A549 (cell line): ENCODE measurements around the gene PDE8B. TPM values are rescaled to one million over a fixed set of nuclear protein-coding genes. Genes with fewer than 3 reads are reported as not detected.

Source experiments
- ATAC-seq, 2 experiments: fragments of 200-7000 bp in 1 of 2; fragments of >200 bp in 1 of 2; cut with Nextera tagmentation in 1 of 2; cut with Tn5 transposase in 1 of 2; 3 replicates each; pipeline versions ENCODE4 v1.8.0 to v1.9.1; 2018 to 2020; ENCODE audit warnings: mild to moderate bottlenecking in 1 of 2, moderate library complexity in 1 of 2
- CTCF ChIA-PET: fragments of 300-600 bp; sonication (Branson Sonifier 250); formaldehyde crosslinking; extraction: SDS; loops from one replicate; lab custom pipeline; 2021; ENCODE audit warnings: antibody characterized with exemption, inconsistent platforms; lab: Yijun Ruan, JAX
- POLR2A ChIA-PET: fragments of 350-600 bp; formaldehyde crosslinking; extraction: SDS; loops from one replicate; lab custom pipeline; 2021; ENCODE audit warnings: antibody characterized with exemption, inconsistent platforms; lab: Yijun Ruan, JAX
- DNase-seq, 2 experiments: peaks; one replicate each; pipeline versions ENCODE4 v3.0.0 to v3.0.0-alpha.2; 2011 to 2016; ENCODE audit warnings: low read depth in 1 of 2, low spot score in 1 of 2
- FAIRE-seq: peaks from 2 replicates; lab custom pipeline; 2011; peaks lifted over from hg19 to GRCh38; lab: Jason Lieb, UNC
- H3K27ac ChIP-seq, 2 experiments: fragments of >200 bp; sonication (Bioruptor Twin); formaldehyde crosslinking; 3 replicates each; pipeline ENCODE4 v1.5.1; 2016 to 2017
- H3K4me1 ChIP-seq: fragments of >200 bp; sonication (Bioruptor Twin); formaldehyde crosslinking; 3 replicates; pipeline ENCODE4 v1.6.1; 2016
- H3K4me2 ChIP-seq: fragments of >200 bp; sonication (Bioruptor Twin); formaldehyde crosslinking; 3 replicates; pipeline ENCODE4 v1.6.1; 2016
- H3K4me3 ChIP-seq: fragments of >200 bp; sonication (Bioruptor Twin); formaldehyde crosslinking; 3 replicates; pipeline ENCODE4 v1.5.1; 2016
- H3K9me3 ChIP-seq: fragments of >200 bp; sonication (Bioruptor Twin); formaldehyde crosslinking; 3 replicates; pipeline ENCODE4 v1.6.1; 2016
- ATOH8 ChIP-seq: fragments of 250-450 bp; sonication (Bioruptor Pico); IDR thresholded peaks from 2 replicates; pipeline ENCODE4 v1.5.0; 2020; ENCODE audit warnings: low read depth, mild to moderate bottlenecking, moderate library complexity
- CTCF ChIP-seq: fragments of >200 bp; sonication (Bioruptor Twin); formaldehyde crosslinking; IDR thresholded peaks from 3 replicates; pipeline ENCODE4 v1.5.1; 2016
- FOSL2 ChIP-seq, 2 experiments: fragments of 450-650 bp in 1 of 2; fragments of >200 bp in 1 of 2; sonication (Bioruptor Twin) in 1 of 2; formaldehyde crosslinking; IDR thresholded peaks; 2 replicates each; pipeline versions ENCODE4 v1.5.0 to v1.6.1; 2016 to 2020; ENCODE audit warnings: mild to moderate bottlenecking in 1 of 2, moderate library complexity in 1 of 2
- FOXS1 ChIP-seq: fragments of 250-450 bp; sonication (Bioruptor Pico); IDR thresholded peaks from 2 replicates; pipeline ENCODE4 v1.5.0; 2020; ENCODE audit warnings: mild to moderate bottlenecking, moderate library complexity
- HDAC2 ChIP-seq: fragments of 200-600 bp; sonication (generic); IDR thresholded peaks from 2 replicates; pipeline ENCODE4 v1.6.1; 2016
- HEYL ChIP-seq: fragments of 250-450 bp; sonication (Bioruptor Pico); IDR thresholded peaks from 2 replicates; pipeline ENCODE4 v1.8.0; 2021; ENCODE audit warnings: mild to moderate bottlenecking, moderate library complexity
- JUNB ChIP-seq: fragments of >200 bp; sonication (Bioruptor Twin); formaldehyde crosslinking; IDR thresholded peaks from 2 replicates; pipeline ENCODE4 v1.6.1; 2016
- NPAS2 ChIP-seq: fragments of 250-450 bp; sonication (Bioruptor Pico); IDR thresholded peaks from 2 replicates; pipeline ENCODE4 v1.8.0; 2022; ENCODE audit warnings: mild to moderate bottlenecking, moderate library complexity, borderline replicate concordance
- NR3C1 ChIP-seq: fragments of >200 bp; sonication (Bioruptor Twin); formaldehyde crosslinking; IDR thresholded peaks from 3 replicates; pipeline ENCODE4 v1.6.1; 2017
- POLR2A ChIP-seq: IDR thresholded peaks from 2 replicates; pipeline ENCODE4 v1.6.1; 2012; ENCODE audit warnings: mild to moderate bottlenecking, low read length
- POLR2AphosphoS2 ChIP-seq: conservative IDR thresholded peaks from 2 replicates; pipeline ENCODE4 v1.6.1; 2012; ENCODE audit warnings: low read length, improper control_type of control experiment, inconsistent platforms
- REST ChIP-seq: fragments of 200-600 bp; sonication (generic); IDR thresholded peaks from 2 replicates; pipeline ENCODE4 v1.6.1; 2016; ENCODE audit warnings: antibody characterized with exemption, mild to moderate bottlenecking, moderate library complexity
- RFX5 ChIP-seq: fragments of 450-650 bp; IDR thresholded peaks from 2 replicates; pipeline ENCODE4 v1.7.1; 2014; ENCODE audit warnings: antibody characterized with exemption, mild to moderate bottlenecking, moderate library complexity
- RNF2 ChIP-seq: fragments of 200-600 bp; sonication (generic); IDR thresholded peaks from 2 replicates; pipeline ENCODE4 v1.6.1; 2016; ENCODE audit warnings: low read depth, mild to moderate bottlenecking, antibody characterized with exemption, moderate library complexity, borderline replicate concordance
- TP53 ChIP-seq: fragments of 250-450 bp; sonication (Bioruptor Pico); IDR thresholded peaks from 2 replicates; pipeline ENCODE4 v1.5.0; 2021; ENCODE audit warnings: mild to moderate bottlenecking, moderate library complexity
- ZFP36 ChIP-seq: fragments of 450-650 bp; IDR thresholded peaks from 2 replicates; pipeline ENCODE4 v1.6.1; 2014; ENCODE audit warnings: borderline replicate concordance; ENCODE audit not compliant: partially characterized antibody
- WGBS: methylation state at CpG from one replicate; pipeline ENCODE4 v1.1.6; 2017; ENCODE audit errors: missing lambda C conversion rate; 5-methylcytosine and 5-hydroxymethylcytosine counted together
- polyA plus RNA-seq, 4 experiments: library from polyadenylated mRNA; depleted of rRNA in 3 of 4; stranded (reverse); fragments of >200 nt; fragmentation: RNase III in 1 of 4; extraction: RNeasy Plus Mini Kit Qiagen cat#74134 plus additional on column Dnase treatment in 1 of 4; gene quantifications; 2 replicates in 3 of 4; 3 replicates in 1 of 4; pipeline ENCODE4 v1.2.3, GENCODE V29; 2011 to 2017
- TF ChIP-seq, protein P1 (sequence below): fragments of 250-450 bp; sonication (Bioruptor Pico); IDR thresholded peaks from 2 replicates; pipeline ENCODE4 v1.5.0; 2021; ENCODE audit warnings: mild to moderate bottlenecking, moderate library complexity, borderline replicate concordance
- TF ChIP-seq, protein P2 (sequence below): fragments of >200 bp; sonication (Bioruptor Twin); formaldehyde crosslinking; IDR thresholded peaks from 2 replicates; pipeline ENCODE4 v1.6.1; 2016
- TF ChIP-seq, protein P3 (sequence below): IDR thresholded peaks from 2 replicates; pipeline ENCODE4 v1.6.1; 2012

Gene PDE8B
- polyA plus RNA-seq, 2 of the 4 experiments (the other 2 are of a cell fraction), result 2.0 to 4.0 TPM

DNA sequence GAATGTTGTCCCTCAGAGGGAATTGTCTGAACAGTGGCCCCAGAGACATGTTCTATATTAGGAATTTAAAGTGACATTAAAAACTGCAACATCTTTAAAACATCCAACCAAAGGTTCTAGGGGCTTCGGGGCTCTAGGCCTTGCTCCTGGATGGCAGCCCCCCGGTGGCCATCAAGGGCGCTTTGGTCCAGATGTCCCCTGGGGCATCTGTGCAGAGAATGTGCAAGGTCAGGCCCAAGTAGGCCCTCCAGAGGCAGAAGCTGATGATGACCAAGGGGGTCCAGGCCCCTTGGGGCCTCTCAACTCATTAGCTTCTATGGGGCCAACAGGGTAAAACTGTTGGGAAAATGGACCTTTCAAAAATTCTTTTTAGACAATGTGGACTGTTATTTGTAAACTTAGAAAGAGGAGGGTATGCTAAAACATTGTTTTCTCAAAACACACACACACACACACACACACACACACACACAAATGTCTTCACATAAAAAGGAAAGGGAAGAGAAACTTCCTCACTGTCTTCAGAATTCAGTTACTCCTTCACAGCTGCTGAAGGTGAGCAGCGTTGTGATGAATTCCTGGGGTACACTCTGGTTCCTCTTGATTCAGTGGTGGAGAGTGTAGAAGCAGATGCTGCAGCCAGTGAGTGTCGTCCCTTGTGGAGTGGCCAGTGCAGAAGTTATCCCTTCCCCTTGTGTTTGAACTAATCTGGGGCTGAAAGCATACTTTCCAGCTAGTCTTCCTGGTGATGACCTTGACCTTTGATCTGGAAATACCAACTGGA is 156.4 kb downstream of the PDE8B start:
- no peak for ATAC-seq
- H3K4me3 ChIP-seq, result no peak overlapping the region
- no peak overlapping the region for H3K27ac ChIP-seq
- POLR2A ChIA-PET, result no interaction called here
- TF ChIP-seq HEYL (CRISPR knock-in tag) (no peak), HDAC2 (no peak), TP53 (CRISPR knock-in tag) (no peak), RNF2 (no peak), ATOH8 (no peak), FOXS1 (CRISPR knock-in tag) (no peak), POLR2AphosphoS2 (no peak), NR3C1 (no peak), JUNB (no peak), ZFP36 (no peak)
- TF ChIP-seq, protein P1, sequence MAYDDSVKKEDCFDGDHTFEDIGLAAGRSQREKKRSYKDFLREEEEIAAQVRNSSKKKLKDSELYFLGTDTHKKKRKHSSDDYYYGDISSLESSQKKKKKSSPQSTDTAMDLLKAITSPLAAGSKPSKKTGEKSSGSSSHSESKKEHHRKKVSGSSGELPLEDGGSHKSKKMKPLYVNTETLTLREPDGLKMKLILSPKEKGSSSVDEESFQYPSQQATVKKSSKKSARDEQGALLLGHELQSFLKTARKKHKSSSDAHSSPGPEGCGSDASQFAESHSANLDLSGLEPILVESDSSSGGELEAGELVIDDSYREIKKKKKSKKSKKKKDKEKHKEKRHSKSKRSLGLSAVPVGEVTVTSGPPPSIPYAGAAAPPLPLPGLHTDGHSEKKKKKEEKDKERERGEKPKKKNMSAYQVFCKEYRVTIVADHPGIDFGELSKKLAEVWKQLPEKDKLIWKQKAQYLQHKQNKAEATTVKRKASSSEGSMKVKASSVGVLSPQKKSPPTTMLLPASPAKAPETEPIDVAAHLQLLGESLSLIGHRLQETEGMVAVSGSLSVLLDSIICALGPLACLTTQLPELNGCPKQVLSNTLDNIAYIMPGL, result no peak
- TF ChIP-seq, protein P2, sequence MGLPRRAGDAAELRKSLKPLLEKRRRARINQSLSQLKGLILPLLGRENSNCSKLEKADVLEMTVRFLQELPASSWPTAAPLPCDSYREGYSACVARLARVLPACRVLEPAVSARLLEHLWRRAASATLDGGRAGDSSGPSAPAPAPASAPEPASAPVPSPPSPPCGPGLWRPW, result no peak
- TF ChIP-seq, all 56 proteins: peak for 0
- no peak overlapping the region for H3K4me2 ChIP-seq
- 82% methylated on average over 5 of the region's 5 CpGs for WGBS
- H3K4me1 ChIP-seq, result no peaks in the 10 kb centered on the region
- FAIRE-seq (no peak), DNase-seq (no peak)
- CTCF ChIA-PET, result no interaction called here
- H3K9me3 ChIP-seq, result no peaks in the 10 kb centered on the region

- Histone ChIP-seq H3K27ac (no peak overlapping the region), H3K4me3 (no peak overlapping the region), H3K4me1 (no peaks in the 10 kb centered on the region), H3K9me3 (no peaks in the 10 kb centered on the region), H3K4me2 (no peak overlapping the region)
- TF ChIP-seq RFX5 (peak; percentile 73), FOSL2 (IDR thresholded peaks at IDR 0.05) (no peak), FOSL2 (CRISPR knock-in tag; IDR thresholded peaks at IDR 0.05) (peak; percentile 36; the same call in 1 of the 2 replicates), NR3C1 (no peak)
- ChIA-PET CTCF (no interaction called here), POLR2A (no interaction called here)
- FAIRE-seq (no peak), DNase-seq (peak in 1 of 2 experiments; percentile 13), ATAC-seq (no peak)
- 35% methylated on average over 4 of the region's 4 CpGs for WGBS
Observed at GRCh38 chr5:77367741-77368140, 157.3 kb downstream of the PDE8B start.

DNA sequence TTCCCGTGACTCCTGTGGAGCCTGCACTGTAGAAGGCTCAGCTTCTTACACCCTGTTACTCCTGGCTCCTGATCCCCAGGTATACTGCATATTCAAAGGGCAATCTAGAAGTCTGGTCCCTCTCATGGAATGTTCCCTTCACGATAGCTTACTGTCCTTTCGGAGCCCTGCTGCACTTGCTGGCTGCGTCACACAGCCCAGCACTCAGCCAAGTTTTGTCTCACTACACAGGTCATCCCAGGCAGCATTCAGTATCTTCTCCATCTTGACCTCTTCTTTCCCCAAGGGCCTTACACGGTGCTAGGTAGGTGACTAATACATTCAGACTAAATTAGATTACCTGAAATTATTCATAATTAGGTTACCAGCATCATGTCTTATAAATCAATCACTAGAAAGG is 157.9 kb downstream of the PDE8B start:
- Histone ChIP-seq H3K4me3 (no peak overlapping the region), H3K4me1 (no peaks in the 10 kb centered on the region), H3K9me3 (no peaks in the 10 kb centered on the region), H3K4me2 (no peak overlapping the region), H3K27ac (no peak overlapping the region)
- ChIA-PET POLR2A (no interaction called here), CTCF (interaction anchor here (0.7 kb wide), 1 partner anchor 11 kb away, joined by 4 read pairs; no protein-coding TSS in a partner anchor)
- ATAC-seq (0 out of 6 replicates have a peak, but pooled peaks of 1 of the 2 experiments have one; percentile 30), DNase-seq (no peak), FAIRE-seq (no peak)
- WGBS, result 81% methylated on average over 5 of the region's 5 CpGs
- TF ChIP-seq POLR2A (no peak), CTCF (no peak), NPAS2 (no peak), REST (no peak), TP53 (CRISPR knock-in tag) (no peak)
- TF ChIP-seq, protein P3, sequence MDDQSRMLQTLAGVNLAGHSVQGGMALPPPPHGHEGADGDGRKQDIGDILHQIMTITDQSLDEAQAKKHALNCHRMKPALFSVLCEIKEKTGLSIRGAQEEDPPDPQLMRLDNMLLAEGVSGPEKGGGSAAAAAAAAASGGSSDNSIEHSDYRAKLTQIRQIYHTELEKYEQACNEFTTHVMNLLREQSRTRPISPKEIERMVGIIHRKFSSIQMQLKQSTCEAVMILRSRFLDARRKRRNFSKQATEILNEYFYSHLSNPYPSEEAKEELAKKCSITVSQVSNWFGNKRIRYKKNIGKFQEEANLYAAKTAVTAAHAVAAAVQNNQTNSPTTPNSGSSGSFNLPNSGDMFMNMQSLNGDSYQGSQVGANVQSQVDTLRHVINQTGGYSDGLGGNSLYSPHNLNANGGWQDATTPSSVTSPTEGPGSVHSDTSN, result no peak
- TF ChIP-seq, all 56 proteins: peak for 0
